ENCODE results near the gene SLC11A1.

DNA sequence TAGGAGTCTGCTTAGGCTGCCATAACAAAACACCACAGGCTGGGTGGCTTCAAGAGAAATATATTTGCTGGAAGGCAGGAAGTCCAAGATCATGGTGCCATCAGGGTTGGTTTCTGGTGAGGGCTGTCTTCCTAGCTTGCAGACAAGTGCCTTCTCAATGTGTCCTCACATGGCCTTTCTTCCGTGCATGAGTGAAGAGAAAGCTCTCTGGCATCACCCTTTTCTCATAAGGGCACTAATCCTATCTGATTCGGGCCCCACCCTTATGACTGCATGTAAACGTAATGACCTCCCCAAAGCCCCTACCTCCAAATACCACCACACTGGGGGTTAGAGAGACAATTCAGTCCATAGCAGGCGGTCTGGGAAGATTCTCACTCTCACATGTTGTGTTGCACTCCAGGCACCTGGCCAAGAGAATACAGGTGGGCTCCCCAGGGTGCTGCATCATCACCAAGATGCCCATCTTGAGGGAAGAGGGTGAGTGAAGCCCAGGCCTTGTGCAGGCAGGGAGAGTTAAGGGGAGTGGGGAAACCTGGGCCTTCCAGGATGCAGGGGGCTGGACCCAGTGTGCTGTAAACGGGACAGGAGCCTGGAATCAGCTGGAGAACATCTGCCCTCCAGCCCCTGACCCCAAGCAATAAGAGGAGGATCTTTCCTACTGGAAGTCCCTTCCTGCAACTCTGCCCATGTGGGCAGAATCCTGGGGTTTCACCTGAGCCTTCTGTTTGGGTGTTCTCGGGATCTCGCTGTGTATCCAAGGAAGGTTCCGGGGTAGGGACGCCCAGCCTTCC lies 15.3 kb upstream of the SLC11A1 start:
- TF ChIP-seq, protein P1, sequence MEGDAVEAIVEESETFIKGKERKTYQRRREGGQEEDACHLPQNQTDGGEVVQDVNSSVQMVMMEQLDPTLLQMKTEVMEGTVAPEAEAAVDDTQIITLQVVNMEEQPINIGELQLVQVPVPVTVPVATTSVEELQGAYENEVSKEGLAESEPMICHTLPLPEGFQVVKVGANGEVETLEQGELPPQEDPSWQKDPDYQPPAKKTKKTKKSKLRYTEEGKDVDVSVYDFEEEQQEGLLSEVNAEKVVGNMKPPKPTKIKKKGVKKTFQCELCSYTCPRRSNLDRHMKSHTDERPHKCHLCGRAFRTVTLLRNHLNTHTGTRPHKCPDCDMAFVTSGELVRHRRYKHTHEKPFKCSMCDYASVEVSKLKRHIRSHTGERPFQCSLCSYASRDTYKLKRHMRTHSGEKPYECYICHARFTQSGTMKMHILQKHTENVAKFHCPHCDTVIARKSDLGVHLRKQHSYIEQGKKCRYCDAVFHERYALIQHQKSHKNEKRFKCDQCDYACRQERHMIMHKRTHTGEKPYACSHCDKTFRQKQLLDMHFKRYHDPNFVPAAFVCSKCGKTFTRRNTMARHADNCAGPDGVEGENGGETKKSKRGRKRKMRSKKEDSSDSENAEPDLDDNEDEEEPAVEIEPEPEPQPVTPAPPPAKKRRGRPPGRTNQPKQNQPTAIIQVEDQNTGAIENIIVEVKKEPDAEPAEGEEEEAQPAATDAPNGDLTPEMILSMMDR (IDR thresholded peaks at IDR 0.05) = no peak
- no peak for TF ChIP-seq POLR2A (IDR thresholded peaks at IDR 0.05)
